ENCODE results near the gene SECISBP2L.
"Not testable (repeated sequence)": the region's sequence is repeated elsewhere in the genome, so short reads cannot be mapped to it uniquely, and the experiment has no call there.

Gene SECISBP2L

GRCh38 chr15:48993380-48993779 is 52.9 kb downstream of the SECISBP2L start:
- DNase-seq (ENCODE audit: low spot score): no peak
- FAIRE-seq: no peak

- FAIRE-seq: no peak
- DNase-seq (ENCODE audit: low spot score): no peak
These were observed 53.7 kb downstream of the SECISBP2L start for GRCh38 chr15:48992545-48992944.

GRCh38 chr15:48992096-48992495 is 54.1 kb downstream of the SECISBP2L start:
- no peak for DNase-seq (ENCODE audit: low spot score)
- FAIRE-seq: no peak

- FAIRE-seq: no peak
- DNase-seq (ENCODE audit: low spot score): no peak
These were observed 57.1 kb downstream of the SECISBP2L start for GRCh38 chr15:48989170-48989569.

- no peak for FAIRE-seq
- no peak for DNase-seq (ENCODE audit: low spot score)
These were observed 59.1 kb downstream of the SECISBP2L start for GRCh38 chr15:48987142-48987541.

- FAIRE-seq (no peak), DNase-seq (ENCODE audit: low spot score) (no peak)
These were observed 60.0 kb downstream of the SECISBP2L start for GRCh38 chr15:48986240-48986639.

DNA sequence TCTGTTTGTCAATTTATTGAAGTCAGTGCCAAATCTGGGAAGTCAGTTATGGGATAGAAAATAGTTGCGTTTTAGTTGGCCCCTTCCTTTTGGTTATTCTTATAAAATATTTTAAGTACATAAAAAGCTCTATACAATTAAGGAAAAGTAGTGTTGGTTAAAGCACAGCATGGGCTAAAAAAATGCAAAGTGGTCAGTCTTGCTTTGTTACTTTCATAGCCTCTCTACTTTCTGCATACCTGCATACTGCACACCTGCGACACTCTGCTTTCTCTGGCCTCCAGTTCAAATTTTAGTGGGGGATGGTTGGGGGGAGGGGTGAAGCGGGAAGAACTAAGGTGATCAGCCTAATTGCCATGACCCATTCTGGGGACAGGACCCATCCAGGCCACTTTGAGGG is 60.7 kb downstream of the SECISBP2L start:
- no peak for FAIRE-seq

GRCh38 chr15:48984811-48985352 is 61.4 kb downstream of the SECISBP2L start:
- DNase-seq (ENCODE audit: low spot score) (no peak), FAIRE-seq (no peak)

More for the DNA sequence above, 60.7 kb downstream of the SECISBP2L start:
- no peak for DNase-seq (ENCODE audit: low spot score)

GRCh38 chr15:48984021-48984710 is 62.1 kb downstream of the SECISBP2L start:
- DNase-seq (ENCODE audit: low spot score): no peak
- FAIRE-seq: no peak

DNA sequence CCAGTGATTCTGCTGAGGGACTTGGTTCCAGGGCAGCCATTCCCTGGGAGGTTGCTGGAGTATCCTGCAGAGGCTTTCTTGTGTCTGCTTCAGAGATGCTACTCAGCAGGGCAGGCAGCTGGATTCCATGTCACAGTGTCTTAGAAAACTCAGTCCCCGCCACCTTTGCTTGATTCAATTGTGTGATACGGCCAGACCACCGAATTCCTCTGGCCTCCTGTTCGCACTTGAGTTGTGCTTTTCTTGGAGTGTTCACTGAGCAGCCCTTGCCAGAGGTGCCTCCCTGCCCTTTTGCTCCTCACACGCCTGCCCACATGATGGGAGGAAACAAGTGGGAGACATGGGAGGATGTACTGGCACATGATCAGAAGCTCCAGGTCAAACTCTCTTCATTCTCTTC is 62.9 kb downstream of the SECISBP2L start:
- DNase-seq (ENCODE audit: low spot score): no peak
- no peak for FAIRE-seq

DNA sequence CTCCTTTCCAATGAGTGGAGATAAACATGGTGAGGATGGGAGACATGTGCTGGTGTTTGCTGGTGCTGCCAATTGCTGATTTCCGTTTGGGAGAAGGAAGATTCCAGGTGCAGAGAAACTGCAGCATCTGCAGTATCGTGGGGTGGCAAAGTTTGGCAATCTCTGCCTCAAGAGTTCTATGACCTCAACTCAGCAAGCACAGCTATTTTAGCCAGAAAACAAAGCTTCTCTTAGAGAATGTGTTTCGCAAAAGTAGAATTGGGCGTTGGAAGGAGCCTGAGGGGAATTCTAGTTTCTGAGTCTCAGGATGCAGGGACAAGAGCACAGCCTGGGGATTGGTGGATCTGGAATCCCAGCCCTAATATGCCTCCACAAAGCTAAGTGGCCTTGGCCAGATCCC is 64.3 kb downstream of the SECISBP2L start:
- DNase-seq (ENCODE audit: low spot score) (no peak), FAIRE-seq (no peak)

DNA sequence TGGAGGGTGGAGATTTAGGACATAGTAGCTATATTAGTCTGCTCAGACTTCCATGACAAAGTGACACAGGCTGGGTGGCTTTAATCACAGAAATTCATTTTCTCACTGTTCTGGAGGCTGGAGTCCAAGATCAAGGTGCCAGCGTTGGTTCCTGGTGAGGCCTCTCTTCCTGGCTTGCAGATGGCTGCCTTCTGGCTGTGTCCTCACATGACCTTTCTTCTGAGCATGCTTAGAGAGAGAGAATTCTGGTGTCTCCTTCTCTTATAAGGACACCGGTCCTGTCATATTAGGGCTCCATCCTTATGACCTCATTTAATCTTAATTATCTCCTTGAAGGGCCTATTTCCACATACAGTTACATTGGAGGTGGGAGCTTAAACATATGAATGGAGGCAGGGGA is 67.6 kb downstream of the SECISBP2L start:
- no peak for FAIRE-seq

GRCh38 chr15:48976444-48977088 is 69.7 kb downstream of the SECISBP2L start:
- no peak for DNase-seq (ENCODE audit: low spot score)
- FAIRE-seq: no peak

More for the DNA sequence above, 67.6 kb downstream of the SECISBP2L start:
- no peak for DNase-seq (ENCODE audit: low spot score)

- FAIRE-seq: no peak
- peak; percentile 88 for DNase-seq (ENCODE audit: low spot score)
These were observed 70.5 kb downstream of the SECISBP2L start for GRCh38 chr15:48975472-48976419.

- DNase-seq (ENCODE audit: low spot score): peak; percentile 23
These were observed 71.4 kb downstream of the SECISBP2L start for GRCh38 chr15:48974882-48975281.

GRCh38 chr15:48972750-48973503 is 73.3 kb downstream of the SECISBP2L start:
- no peak for DNase-seq (ENCODE audit: low spot score)
- FAIRE-seq: no peak

More at GRCh38 chr15:48974882-48975281, 71.4 kb downstream of the SECISBP2L start:
- no peak for FAIRE-seq

- not testable (repeated sequence) for FAIRE-seq
These were observed 75.3 kb downstream of the SECISBP2L start for GRCh38 chr15:48970926-48971325.

DNA sequence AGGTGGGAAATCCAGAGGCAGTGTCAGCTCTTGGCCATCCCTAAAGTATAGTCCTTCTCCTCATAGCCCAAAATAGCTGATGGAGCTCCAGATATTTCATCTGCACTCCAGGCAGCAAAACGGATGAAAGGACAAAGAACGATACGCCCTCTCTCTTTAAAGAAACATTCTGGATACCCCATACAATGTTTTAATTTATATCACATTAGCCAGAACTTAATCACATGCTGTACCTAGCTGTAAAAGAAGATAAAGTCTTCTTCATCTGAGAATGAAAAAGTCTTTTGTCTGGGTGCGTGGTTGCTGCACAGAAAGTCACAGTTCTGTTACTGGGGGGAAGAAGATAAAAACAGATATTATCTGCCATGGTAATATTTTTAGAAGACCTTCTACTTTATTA is 78.2 kb downstream of the SECISBP2L start:
- no peak for FAIRE-seq
- DNase-seq (ENCODE audit: low spot score): no peak

More at GRCh38 chr15:48970926-48971325, 75.3 kb downstream of the SECISBP2L start:
- not testable (repeated sequence) for DNase-seq (ENCODE audit: low spot score)

DNA sequence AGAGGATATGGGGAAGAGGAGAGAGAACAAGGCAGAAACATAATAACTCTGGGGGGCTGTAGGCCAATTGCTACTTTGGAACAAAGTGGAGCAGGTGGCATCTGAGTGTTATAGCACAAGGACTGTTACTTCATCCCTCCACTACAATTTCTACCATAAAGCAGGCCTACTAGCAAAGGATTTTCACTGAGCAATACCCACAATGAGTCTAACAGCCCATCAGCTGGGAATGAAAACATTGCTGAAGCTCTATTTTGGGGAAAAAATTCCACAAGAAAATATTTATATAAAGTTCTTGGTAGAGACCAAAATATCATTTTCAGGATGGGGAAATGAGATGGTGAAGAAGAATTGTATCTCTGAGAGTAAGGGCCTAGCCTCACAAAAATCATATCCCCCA is 78.9 kb downstream of the SECISBP2L start:
- DNase-seq (ENCODE audit: low spot score) (no peak), FAIRE-seq (no peak)

DNA sequence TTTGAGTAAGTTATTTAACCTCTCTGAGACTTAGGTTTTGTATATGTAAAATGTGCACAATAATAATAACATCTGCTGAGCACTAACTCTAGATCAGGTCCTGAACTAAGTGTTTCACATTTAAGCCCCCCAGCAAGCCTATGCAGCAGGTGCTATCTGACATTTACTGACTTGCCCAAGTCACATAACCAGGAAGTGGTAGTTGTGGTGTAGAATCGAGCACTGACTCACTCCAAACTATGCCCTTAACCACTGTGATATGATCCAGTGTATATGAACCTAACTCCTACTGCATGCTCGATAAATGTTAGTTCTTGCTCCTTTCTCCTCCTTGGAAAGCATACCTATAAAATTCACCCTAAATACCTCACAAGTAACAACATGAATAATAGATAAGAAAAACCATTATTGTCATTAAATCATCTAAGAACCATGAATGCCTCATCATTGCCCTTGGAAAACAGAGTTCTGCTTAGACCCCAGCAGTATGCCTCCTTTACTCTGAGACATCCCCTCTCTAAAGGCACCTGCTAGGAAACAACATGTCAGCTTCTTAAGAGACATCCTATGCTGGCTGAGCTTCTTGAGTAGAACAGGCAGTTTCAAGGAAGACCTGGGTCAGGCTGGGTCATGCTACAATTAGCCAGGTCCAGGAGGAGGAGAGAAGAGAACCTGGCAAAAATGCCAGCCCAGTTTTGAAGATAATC is 79.5 kb downstream of the SECISBP2L start:
- peak; percentile 26 for DNase-seq (ENCODE audit: low spot score)
- FAIRE-seq: no peak

Measured in urothelium cell line (cell line).